ENCODE data around the gene MEF2D.

The MEF2D gene

DNA sequence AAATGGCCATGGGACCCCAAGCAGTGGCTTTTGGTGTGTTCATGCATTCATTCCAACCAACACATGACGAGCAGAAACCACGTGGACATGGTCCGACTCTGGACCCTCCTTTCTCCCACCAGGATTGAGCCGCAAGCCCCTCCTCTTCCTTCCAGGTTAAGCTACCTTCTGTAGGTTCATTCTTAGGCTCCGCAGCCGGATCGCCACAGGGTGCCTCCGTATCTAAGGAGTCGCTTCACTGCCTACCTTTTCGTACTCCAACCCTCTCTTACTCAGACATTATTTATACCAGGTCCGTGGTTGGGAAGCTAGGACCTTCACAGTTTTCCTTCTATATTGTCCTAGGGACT, 67.9 kb downstream of the MEF2D start:
- TF ChIP-seq RAD21 (IDR thresholded peaks at IDR 0.05; ENCODE audit: low read depth), result no peak
- no peak for TF ChIP-seq TAF1 (IDR thresholded peaks at IDR 0.05; ENCODE audit: low read depth)
- TF ChIP-seq TEAD4 (IDR thresholded peaks at IDR 0.05), result no peak
- no peak for TF ChIP-seq USF1 (IDR thresholded peaks at IDR 0.05)
- TF ChIP-seq MAX (IDR thresholded peaks at IDR 0.05), result no peak
- no peak for TF ChIP-seq CREB1 (IDR thresholded peaks at IDR 0.05; ENCODE audit: low read depth)
- TF ChIP-seq YY1 (IDR thresholded peaks at IDR 0.05; ENCODE audit: low read depth), result no peak
- TF ChIP-seq, protein P1, sequence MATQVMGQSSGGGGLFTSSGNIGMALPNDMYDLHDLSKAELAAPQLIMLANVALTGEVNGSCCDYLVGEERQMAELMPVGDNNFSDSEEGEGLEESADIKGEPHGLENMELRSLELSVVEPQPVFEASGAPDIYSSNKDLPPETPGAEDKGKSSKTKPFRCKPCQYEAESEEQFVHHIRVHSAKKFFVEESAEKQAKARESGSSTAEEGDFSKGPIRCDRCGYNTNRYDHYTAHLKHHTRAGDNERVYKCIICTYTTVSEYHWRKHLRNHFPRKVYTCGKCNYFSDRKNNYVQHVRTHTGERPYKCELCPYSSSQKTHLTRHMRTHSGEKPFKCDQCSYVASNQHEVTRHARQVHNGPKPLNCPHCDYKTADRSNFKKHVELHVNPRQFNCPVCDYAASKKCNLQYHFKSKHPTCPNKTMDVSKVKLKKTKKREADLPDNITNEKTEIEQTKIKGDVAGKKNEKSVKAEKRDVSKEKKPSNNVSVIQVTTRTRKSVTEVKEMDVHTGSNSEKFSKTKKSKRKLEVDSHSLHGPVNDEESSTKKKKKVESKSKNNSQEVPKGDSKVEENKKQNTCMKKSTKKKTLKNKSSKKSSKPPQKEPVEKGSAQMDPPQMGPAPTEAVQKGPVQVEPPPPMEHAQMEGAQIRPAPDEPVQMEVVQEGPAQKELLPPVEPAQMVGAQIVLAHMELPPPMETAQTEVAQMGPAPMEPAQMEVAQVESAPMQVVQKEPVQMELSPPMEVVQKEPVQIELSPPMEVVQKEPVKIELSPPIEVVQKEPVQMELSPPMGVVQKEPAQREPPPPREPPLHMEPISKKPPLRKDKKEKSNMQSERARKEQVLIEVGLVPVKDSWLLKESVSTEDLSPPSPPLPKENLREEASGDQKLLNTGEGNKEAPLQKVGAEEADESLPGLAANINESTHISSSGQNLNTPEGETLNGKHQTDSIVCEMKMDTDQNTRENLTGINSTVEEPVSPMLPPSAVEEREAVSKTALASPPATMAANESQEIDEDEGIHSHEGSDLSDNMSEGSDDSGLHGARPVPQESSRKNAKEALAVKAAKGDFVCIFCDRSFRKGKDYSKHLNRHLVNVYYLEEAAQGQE (IDR thresholded peaks at IDR 0.05; ENCODE audit: low read depth), result no peak

GRCh38 chr1:156431769-156432668, 68.6 kb downstream of the MEF2D start:
- TF ChIP-seq NFIC (IDR thresholded peaks at IDR 0.05) (no peak), TAF1 (IDR thresholded peaks at IDR 0.05; ENCODE audit: low read depth) (no peak), FOXM1 (IDR thresholded peaks at IDR 0.05; ENCODE audit: borderline replicate concordance, low read depth) (no peak), EGR1 (IDR thresholded peaks at IDR 0.05) (no peak), EP300 (IDR thresholded peaks at IDR 0.05; ENCODE audit: borderline replicate concordance) (no peak), USF1 (IDR thresholded peaks at IDR 0.05) (no peak), YY1 (IDR thresholded peaks at IDR 0.05; ENCODE audit: low read depth) (no peak), MAX (IDR thresholded peaks at IDR 0.05) (no peak), TEAD4 (IDR thresholded peaks at IDR 0.05) (no peak), ZBTB7A (IDR thresholded peaks at IDR 0.05; ENCODE audit: low read depth) (no peak), CREB1 (IDR thresholded peaks at IDR 0.05; ENCODE audit: low read depth) (no peak), RAD21 (IDR thresholded peaks at IDR 0.05; ENCODE audit: low read depth) (no peak), CEBPB (IDR thresholded peaks at IDR 0.05) (no peak), TCF12 (IDR thresholded peaks at IDR 0.05; ENCODE audit: low read depth) (no peak)
- TF ChIP-seq, protein P1 (IDR thresholded peaks at IDR 0.05; ENCODE audit: low read depth), result no peak

DNA sequence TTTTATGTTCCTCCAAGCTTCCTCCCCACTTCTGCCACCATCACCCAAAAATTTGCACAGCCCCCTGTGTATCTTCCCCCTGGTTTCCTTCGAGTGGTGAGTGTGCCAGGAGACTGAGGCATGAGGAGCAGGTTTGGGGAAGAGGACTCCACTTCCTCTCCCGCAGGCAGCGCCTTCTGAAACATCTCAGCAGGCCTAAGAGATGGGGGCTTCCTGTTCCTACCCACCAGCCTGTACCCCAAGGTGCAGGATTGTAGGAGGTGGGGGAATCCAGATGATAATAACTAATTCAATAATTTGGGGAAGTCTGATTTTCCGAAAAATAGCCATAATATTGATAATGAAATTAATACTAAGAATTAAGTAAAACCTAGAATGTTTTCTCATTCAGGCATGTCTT, 69.2 kb downstream of the MEF2D start:
- no peak for TF ChIP-seq FOXM1 (IDR thresholded peaks at IDR 0.05; ENCODE audit: borderline replicate concordance, low read depth)

DNA sequence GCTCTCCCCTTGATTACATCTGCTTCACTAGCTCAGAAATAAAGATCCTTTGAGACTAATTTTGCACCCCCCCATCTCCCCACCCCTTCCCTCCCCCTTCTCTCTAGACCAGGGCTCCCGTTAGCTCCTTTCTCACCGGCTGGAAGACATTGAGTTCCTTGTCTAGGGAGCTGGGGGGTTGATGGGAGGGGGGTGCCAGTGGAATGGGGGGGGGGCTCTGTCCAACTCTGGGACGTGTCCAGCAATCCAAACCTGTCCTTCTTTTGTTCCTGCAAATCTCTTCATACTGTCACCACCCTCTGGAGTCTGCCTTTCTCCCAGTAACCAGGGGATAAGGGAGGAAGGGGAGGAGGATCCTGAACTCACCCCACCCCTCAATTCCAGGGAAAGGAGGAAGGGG, 69.7 kb downstream of the MEF2D start:
- TF ChIP-seq NFIC (IDR thresholded peaks at IDR 0.05) (no peak), EP300 (IDR thresholded peaks at IDR 0.05; ENCODE audit: borderline replicate concordance) (no peak), CREB1 (IDR thresholded peaks at IDR 0.05; ENCODE audit: low read depth) (no peak)

DNA sequence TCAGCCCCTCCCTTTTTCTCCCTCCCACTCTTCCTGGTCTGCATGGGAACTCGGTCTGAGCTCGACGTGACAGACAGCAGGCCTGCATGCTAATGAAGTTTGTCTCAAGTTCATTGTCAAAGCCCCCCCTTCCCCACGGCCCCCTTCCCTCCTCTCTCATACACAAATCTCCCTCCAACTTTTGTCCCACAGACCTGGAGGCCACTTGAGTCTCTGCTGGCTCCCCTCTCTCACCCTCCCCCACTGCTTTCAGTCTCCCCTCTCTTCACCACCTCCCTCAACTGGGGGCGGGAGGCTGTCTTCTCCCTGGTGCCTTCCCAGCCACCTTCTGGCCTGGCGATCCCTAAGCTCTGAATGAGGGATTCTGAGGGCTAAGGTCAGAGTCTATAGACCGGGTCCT, 70.3 kb downstream of the MEF2D start:
- no peak for TF ChIP-seq FOXM1 (IDR thresholded peaks at IDR 0.05; ENCODE audit: borderline replicate concordance, low read depth)
- TF ChIP-seq YY1 (IDR thresholded peaks at IDR 0.05; ENCODE audit: low read depth), result no peak
- TF ChIP-seq RAD21 (IDR thresholded peaks at IDR 0.05; ENCODE audit: low read depth), result no peak
- TF ChIP-seq NFIC (IDR thresholded peaks at IDR 0.05), result no peak
- no peak for TF ChIP-seq TCF12 (IDR thresholded peaks at IDR 0.05; ENCODE audit: low read depth)
- TF ChIP-seq TEAD4 (IDR thresholded peaks at IDR 0.05), result no peak
- no peak for TF ChIP-seq CREB1 (IDR thresholded peaks at IDR 0.05; ENCODE audit: low read depth)
- TF ChIP-seq USF1 (IDR thresholded peaks at IDR 0.05), result no peak
